LoVo (cell line): Measurements from ENCODE around the gene CDK2.
A peak's percentile ranks its signal among the peaks of the same experiment; 100 is the strongest.
"Not testable (repeated sequence)": the region's sequence is repeated elsewhere in the genome, so short reads cannot be mapped to it uniquely, and the experiment has no call there.

Experiments used
- DNase-seq: peaks from one replicate; pipeline ENCODE4 v3.0.0-alpha.2; 2016; ENCODE audit warnings: low spot score

Gene CDK2

GRCh38 chr12:55982319-55982936 is 15.8 kb downstream of the CDK2 start:
- no peak for DNase-seq

GRCh38 chr12:55983232-55983842 is 16.7 kb downstream of the CDK2 start:
- no peak for DNase-seq

- DNase-seq: no peak
These were observed 18.2 kb downstream of the CDK2 start for GRCh38 chr12:55984861-55985260.

GRCh38 chr12:55985341-55985740 is 18.7 kb downstream of the CDK2 start:
- DNase-seq: no peak

- DNase-seq: not testable (repeated sequence)
These were observed 19.3 kb downstream of the CDK2 start for GRCh38 chr12:55985976-55986375.

- DNase-seq: no peak
These were observed 24.5 kb downstream of the CDK2 start for GRCh38 chr12:55991110-55991509.

GRCh38 chr12:55993230-55993853 is 26.7 kb downstream of the CDK2 start:
- no peak for DNase-seq

- DNase-seq: no peak
These were observed 28.7 kb downstream of the CDK2 start for GRCh38 chr12:55995366-55995765.

- peak; percentile 77 for DNase-seq
These were observed 29.6 kb downstream of the CDK2 start for GRCh38 chr12:55996201-55996714.

GRCh38 chr12:55996715-55997534 is 30.3 kb downstream of the CDK2 start, which contains the start of gene SUOX:
Gene SUOX, plus strand, starts transcription at chr12:55997276. Its CDS starts 4,946 bp downstream, at chr12:56002222.
- peak; percentile 99 for DNase-seq

- no peak for DNase-seq
These were observed 30.9 kb downstream of the CDK2 start for GRCh38 chr12:55997535-55997859.

- not testable (repeated sequence) for DNase-seq
These were observed 32.9 kb downstream of the CDK2 start for GRCh38 chr12:55999522-55999921.

- DNase-seq: not testable (repeated sequence)
These were observed 33.4 kb downstream of the CDK2 start for GRCh38 chr12:55999999-56000540.

- DNase-seq: no peak
These were observed 35.0 kb downstream of the CDK2 start for GRCh38 chr12:56001487-56002100.

- not testable (repeated sequence) for DNase-seq
These were observed 36.7 kb downstream of the CDK2 start for GRCh38 chr12:56003376-56003775.

- DNase-seq: no peak
These were observed 37.6 kb downstream of the CDK2 start for GRCh38 chr12:56004211-56004610.

GRCh38 chr12:56007564-56008559 is 41.2 kb downstream of the CDK2 start:
- peak; percentile 52 for DNase-seq

GRCh38 chr12:56010111-56010570 is 43.5 kb downstream of the CDK2 start:
- DNase-seq: no peak

GRCh38 chr12:56011509-56012090 is 45.0 kb downstream of the CDK2 start:
- DNase-seq: no peak

- DNase-seq: no peak
These were observed 46.9 kb downstream of the CDK2 start for GRCh38 chr12:56013482-56013881.
